ENCODE results near the gene SMIM23.

Gene SMIM23

GRCh38 chr5:171820561-171820960, 34.9 kb downstream of the SMIM23 start:
- DNase-seq (ENCODE audit: low spot score): no peak

DNA sequence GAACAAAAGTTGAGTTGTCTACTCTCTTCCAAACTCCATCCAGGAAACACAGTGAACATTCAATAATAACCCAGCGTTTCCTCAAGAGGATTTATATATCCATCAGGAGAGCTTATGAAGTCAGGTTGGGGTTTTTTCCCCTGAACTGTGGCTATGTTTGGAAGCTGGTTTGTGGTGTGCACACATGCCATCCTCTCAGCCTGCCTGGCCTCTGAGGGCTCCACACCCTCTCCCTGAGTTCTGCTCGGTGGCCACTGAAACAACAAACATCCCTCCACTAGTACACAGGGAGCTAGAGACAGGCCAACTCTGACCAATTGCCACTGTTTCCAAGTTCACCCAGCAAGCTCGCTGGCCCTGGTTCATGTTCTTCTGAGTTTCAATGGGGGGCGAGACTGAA, 35.7 kb downstream of the SMIM23 start:
- no peak for DNase-seq (ENCODE audit: low spot score)

DNA sequence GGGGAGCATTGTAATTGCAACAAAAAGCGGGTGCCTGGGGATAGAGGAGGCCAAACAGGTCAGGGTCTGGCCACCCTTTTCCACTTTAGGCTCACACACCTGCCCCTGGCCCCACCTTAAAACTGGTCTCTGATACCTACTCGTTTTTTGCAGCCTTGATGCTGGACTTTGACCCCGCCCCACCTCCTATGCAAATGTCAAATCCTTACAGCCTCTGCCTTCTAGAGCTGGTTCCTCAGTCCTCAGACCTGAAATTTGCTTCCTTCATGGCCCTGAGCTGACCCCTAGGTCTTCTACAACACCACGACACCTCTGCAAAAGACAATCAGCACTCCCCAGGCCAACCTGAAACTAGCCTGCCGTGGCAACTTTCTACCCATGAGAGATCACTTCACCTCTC, 37.7 kb downstream of the SMIM23 start:
- DNase-seq (ENCODE audit: low spot score): no peak

GRCh38 chr5:171825051-171825450, 39.4 kb downstream of the SMIM23 start:
- DNase-seq (ENCODE audit: low spot score): no peak

GRCh38 chr5:171826132-171826531, 40.5 kb downstream of the SMIM23 start:
- DNase-seq (ENCODE audit: low spot score): no peak

DNA sequence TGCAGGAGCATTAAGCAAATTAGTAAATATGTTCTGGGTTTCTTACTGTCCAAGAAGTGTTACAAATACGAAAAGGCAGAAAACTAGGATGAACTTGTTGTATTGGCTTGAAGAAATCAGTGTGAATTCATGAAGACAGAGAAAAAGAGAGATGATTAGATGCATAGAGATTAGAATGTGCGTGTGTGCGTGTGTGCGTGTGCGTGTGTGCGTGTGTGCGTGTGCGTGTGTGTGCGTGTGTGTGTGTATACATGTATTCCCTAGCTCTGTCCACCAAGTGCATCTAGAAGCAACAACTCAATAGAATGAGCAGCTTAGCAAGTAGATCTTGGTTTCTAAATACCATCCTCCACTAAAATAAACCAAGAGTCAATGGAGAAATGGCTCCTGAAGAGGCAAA, 41.5 kb downstream of the SMIM23 start:
- DNase-seq (ENCODE audit: low spot score): no peak

DNA sequence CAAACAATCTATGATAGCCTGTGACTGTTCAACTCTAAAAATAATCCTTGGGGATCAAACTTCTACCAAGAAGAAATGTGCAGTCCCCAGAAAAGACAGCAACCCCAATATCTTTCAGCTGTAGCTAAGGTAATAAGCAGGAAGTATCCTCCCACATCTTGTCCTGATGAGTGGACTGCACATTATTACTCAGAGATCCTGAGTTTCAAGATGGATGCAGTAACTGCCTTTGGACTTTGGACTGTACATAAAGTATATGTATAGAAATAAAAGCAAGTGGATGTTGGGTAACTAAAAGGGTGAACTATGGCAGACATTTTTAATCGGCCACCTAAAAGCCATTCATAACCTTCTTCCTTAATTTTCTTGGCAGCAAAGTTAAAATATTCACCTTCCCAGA, 45.1 kb downstream of the SMIM23 start:
- no peak for DNase-seq (ENCODE audit: low spot score)

- no peak for DNase-seq (ENCODE audit: low spot score)
Observed at GRCh38 chr5:171832775-171833174, 47.2 kb downstream of the SMIM23 start.

DNA sequence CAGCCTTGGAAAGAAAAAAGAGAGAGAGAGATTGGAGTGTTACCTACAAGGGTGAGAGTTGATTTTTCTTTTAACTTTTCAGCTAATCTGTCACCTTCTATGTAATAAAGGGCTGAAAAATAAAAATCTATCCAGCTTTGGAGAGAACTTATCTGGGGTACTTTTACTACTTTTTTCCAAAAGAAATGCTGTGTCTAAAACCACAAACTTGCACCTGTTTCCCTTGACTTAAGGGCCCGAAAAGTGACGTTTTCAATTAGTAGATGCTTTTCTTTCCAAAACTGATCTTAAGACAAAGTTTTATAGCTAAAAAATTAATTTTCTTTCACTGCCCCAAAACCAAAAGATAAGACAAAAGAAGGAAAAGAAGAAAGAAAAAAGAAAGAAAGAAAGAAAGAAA, 48.8 kb downstream of the SMIM23 start:
- no peak for DNase-seq (ENCODE audit: low spot score)

GRCh38 chr5:171835066-171835465, 49.4 kb downstream of the SMIM23 start:
- no peak for DNase-seq (ENCODE audit: low spot score)

GRCh38 chr5:171837522-171837921, 51.9 kb downstream of the SMIM23 start:
- no peak for DNase-seq (ENCODE audit: low spot score)

- no peak for DNase-seq (ENCODE audit: low spot score)
Observed at GRCh38 chr5:171838066-171838465, 52.4 kb downstream of the SMIM23 start.

DNA sequence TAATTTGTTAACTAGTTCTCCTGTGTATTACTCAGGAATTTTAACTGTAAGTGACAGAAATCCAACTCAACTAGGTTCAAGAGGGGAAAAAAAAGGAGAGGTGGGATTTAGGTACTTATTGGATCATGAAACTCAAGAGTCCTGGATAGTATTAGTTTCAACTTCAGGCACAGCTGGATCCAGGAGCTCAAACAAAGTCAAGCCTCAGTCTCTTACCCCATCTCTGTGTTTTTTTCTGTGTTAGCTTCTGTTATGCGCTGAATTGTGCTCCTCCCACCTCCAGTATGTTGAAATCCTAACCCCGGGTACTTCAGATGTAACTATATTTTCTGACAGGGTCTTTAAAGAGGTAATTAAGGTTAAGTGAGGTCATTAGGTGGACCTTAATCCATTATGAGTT, 53.5 kb downstream of the SMIM23 start:
- no peak for DNase-seq (ENCODE audit: low spot score)

- DNase-seq (ENCODE audit: low spot score): no peak
Observed at GRCh38 chr5:171840066-171840465, 54.4 kb downstream of the SMIM23 start.

Measured in globus pallidus (tissue), 1 donor.